ENCODE results near the gene GLOD5. TPM values are rescaled to one million over a fixed set of nuclear protein-coding genes. Genes with fewer than 3 reads are reported as not detected.
"Not testable (repeated sequence)": the region's sequence is repeated elsewhere in the genome, so short reads cannot be mapped to it uniquely, and the experiment has no call there.

The GLOD5 gene
- total RNA-seq, 1 donor from 2014 or later: not detected

DNA sequence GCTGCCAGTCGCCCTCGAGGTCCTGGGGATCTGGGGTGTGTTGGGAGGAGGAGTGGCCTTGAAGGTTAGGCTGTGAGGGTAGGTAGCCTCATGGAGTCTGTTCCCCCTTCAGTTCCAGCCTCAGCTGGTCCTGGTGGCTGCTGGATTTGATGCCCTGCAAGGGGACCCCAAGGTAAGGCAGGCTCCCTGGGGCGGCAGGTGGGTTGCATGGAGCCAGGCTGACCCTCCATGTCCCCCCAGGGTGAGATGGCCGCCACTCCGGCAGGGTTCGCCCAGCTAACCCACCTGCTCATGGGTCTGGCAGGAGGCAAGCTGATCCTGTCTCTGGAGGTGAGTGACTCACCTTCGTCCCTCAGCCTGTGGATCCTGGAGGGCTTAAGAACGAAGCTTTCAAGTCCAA is 53.2 kb downstream of the GLOD5 start:
- H3K4me3 ChIP-seq: no peak overlapping the region
- DNase-seq: no peak
- no peaks in the 10 kb centered on the region for H3K27me3 ChIP-seq (ENCODE audit: low read depth)
- intact Hi-C loops (cut with micrococcal nuclease): no loop called here
- H3K4me1 ChIP-seq: no peaks in the 10 kb centered on the region
- no peak overlapping the region for H3K27ac ChIP-seq (replicated peaks)
- TF ChIP-seq, protein P1, sequence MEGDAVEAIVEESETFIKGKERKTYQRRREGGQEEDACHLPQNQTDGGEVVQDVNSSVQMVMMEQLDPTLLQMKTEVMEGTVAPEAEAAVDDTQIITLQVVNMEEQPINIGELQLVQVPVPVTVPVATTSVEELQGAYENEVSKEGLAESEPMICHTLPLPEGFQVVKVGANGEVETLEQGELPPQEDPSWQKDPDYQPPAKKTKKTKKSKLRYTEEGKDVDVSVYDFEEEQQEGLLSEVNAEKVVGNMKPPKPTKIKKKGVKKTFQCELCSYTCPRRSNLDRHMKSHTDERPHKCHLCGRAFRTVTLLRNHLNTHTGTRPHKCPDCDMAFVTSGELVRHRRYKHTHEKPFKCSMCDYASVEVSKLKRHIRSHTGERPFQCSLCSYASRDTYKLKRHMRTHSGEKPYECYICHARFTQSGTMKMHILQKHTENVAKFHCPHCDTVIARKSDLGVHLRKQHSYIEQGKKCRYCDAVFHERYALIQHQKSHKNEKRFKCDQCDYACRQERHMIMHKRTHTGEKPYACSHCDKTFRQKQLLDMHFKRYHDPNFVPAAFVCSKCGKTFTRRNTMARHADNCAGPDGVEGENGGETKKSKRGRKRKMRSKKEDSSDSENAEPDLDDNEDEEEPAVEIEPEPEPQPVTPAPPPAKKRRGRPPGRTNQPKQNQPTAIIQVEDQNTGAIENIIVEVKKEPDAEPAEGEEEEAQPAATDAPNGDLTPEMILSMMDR (IDR thresholded peaks at IDR 0.05; ENCODE audit: borderline replicate concordance): no peak
- H3K36me3 ChIP-seq: peaks cover 46% of the 10 kb centered on the region
- no peaks in the 10 kb centered on the region for H3K9me3 ChIP-seq (replicated peaks)

DNA sequence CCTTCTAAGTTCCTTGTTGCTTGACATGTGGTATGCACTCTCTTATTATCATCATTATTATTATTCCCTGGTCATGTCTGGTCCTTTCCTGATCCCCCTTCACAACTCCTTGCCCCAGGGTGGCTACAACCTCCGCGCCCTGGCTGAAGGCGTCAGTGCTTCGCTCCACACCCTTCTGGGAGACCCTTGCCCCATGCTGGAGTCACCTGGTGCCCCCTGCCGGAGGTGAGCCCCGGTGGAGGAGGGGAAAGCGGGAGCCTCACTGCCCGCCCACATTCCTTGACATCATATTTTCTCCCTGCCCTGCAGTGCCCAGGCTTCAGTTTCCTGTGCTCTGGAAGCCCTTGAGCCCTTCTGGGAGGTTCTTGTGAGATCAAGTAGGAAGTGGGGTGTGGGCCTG is 53.7 kb downstream of the GLOD5 start:
- Histone ChIP-seq H3K27ac (replicated peaks) (no peak overlapping the region), H3K9me3 (replicated peaks) (no peaks in the 10 kb centered on the region), H3K36me3 (peaks cover 46% of the 10 kb centered on the region), H3K27me3 (ENCODE audit: low read depth) (no peaks in the 10 kb centered on the region), H3K4me3 (no peak overlapping the region), H3K4me1 (no peaks in the 10 kb centered on the region)
- DNase-seq: no peak
- intact Hi-C loops (cut with micrococcal nuclease): no loop called here
- TF ChIP-seq, protein P1 (IDR thresholded peaks at IDR 0.05; ENCODE audit: borderline replicate concordance): no peak

DNA sequence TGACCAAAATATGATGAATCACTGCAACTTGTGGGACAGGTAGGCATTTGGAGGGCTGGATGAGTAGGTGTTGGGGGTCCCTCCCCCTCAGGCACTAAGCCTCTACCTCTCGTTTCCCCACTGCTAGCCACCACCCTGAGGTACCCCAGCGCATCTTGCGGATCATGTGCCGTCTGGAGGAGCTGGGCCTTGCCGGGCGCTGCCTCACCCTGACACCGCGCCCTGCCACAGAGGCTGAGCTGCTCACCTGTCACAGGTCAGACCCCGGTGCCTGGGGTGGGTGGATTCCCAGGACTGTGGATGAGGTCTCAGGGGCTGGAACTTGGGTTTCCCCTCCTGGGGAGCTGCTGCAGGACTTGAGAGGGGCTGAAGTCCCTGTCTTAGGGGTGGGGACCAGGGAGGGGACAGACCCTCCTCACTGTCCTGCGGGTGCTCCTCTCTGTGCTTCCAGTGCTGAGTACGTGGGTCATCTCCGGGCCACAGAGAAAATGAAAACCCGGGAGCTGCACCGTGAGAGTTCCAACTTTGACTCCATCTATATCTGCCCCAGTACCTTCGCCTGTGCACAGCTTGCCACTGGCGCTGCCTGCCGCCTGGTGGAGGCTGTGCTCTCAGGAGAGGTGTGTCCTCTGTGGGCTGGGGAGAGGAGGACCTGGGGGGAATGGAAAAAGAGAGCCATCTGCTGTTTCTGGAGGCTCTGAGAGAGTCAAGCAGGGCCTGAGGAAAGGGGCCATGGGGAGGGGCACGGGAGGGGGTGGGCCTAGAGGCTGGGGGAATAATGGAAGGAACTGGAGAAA is 54.7 kb downstream of the GLOD5 start:
- Histone ChIP-seq H3K4me3 (no peak overlapping the region), H3K4me1 (no peaks in the 10 kb centered on the region), H3K27me3 (ENCODE audit: low read depth) (no peaks in the 10 kb centered on the region), H3K9me3 (replicated peaks) (no peaks in the 10 kb centered on the region), H3K36me3 (peaks cover 38% of the 10 kb centered on the region), H3K27ac (replicated peaks) (no peak overlapping the region)
- no peak for DNase-seq
- intact Hi-C loops (cut with micrococcal nuclease): no loop called here
- TF ChIP-seq, protein P1 (IDR thresholded peaks at IDR 0.05; ENCODE audit: borderline replicate concordance): no peak

DNA sequence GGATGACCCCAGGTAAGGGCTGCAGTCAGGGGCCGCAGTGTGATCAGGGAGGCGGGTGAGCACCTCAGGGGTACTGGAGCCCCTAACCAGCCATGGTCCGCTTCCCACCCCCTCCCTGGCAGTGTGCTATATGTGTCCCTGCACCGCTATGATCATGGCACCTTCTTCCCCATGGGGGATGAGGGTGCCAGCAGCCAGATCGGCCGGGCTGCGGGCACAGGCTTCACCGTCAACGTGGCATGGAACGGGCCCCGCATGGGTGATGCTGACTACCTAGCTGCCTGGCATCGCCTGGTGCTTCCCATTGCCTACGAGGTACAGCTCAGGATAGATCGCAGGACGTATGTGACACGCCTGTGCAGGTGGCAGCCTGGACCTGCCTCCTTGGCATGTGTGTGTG is 56.6 kb downstream of the GLOD5 start:
- intact Hi-C loops (cut with micrococcal nuclease): no loop called here

DNA sequence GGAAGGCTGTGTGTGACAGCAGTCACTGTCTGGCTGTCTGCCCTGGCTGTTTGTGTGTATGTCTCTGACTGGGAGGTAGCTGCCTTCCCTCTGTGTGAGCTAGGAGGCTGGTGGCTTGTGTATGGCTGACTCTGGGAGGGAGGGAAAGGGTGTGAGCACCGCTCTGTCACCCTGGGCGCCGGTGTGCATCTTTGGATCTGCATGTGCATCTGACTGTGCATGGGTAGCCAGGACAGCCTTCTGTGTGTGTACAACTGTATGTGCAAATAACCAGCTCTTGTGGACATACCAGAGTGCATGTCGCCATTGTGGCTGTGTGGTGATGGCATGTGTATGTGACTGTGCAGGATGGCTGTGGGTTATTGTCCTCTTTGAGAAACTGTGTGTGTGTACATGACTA is 57.3 kb downstream of the GLOD5 start:
- TF ChIP-seq, protein P1 (IDR thresholded peaks at IDR 0.05; ENCODE audit: borderline replicate concordance): no peak
- H3K27ac ChIP-seq (replicated peaks): no peak overlapping the region
- H3K4me3 ChIP-seq: no peak overlapping the region
- no peaks in the 10 kb centered on the region for H3K4me1 ChIP-seq
- peaks cover 41% of the 10 kb centered on the region for H3K36me3 ChIP-seq
- no peaks in the 10 kb centered on the region for H3K9me3 ChIP-seq (replicated peaks)
- no peak for DNase-seq
- intact Hi-C loops (cut with micrococcal nuclease): no loop called here
- no peaks in the 10 kb centered on the region for H3K27me3 ChIP-seq (ENCODE audit: low read depth)

More for the DNA sequence above, 56.6 kb downstream of the GLOD5 start:
- Histone ChIP-seq H3K27me3 (ENCODE audit: low read depth) (no peaks in the 10 kb centered on the region), H3K9me3 (replicated peaks) (no peaks in the 10 kb centered on the region), H3K4me1 (no peaks in the 10 kb centered on the region), H3K27ac (replicated peaks) (no peak overlapping the region), H3K36me3 (peaks cover 38% of the 10 kb centered on the region), H3K4me3 (no peak overlapping the region)
- TF ChIP-seq, protein P1 (IDR thresholded peaks at IDR 0.05; ENCODE audit: borderline replicate concordance): no peak
- DNase-seq: no peak

DNA sequence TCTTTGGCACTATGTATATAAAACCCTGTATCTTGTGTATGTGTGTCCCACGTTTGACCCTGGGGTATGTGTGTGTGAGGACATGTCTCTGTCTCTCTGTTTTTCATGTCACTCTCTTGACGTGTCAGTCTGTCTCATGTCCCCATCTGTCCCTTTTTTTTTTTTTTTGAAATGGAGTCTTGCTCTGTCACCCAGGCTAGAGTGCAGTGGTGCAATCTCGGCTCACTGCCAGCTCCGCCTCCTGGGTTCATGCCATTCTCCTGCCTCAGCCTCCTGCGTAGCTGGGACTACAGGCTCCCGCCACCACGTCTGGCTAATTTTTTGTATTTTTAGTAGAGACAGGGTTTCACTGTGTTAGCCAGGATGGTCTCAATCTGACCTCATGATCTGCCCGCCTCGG is 57.8 kb downstream of the GLOD5 start:
- intact Hi-C loops (cut with micrococcal nuclease); H3K27me3 ChIP-seq (ENCODE audit: low read depth); DNase-seq; H3K4me3 ChIP-seq; H3K4me1 ChIP-seq; H3K27ac ChIP-seq (replicated peaks); H3K9me3 ChIP-seq (replicated peaks): not testable (repeated sequence)
- H3K36me3 ChIP-seq: peaks cover 43% of the 10 kb centered on the region

Measured in left ventricle myocardium inferior (tissue), 1 donor.